GM18517 (cell line): ENCODE data around the gene TAS2R60.
"Not testable (repeated sequence)": the region's sequence is repeated elsewhere in the genome, so short reads cannot be mapped to it uniquely, and the experiment has no call there.

ENCODE experiments used
- ATAC-seq: cut with Tn5 transposase; IDR thresholded peaks from one replicate; pipeline ENCODE4 v1.9.1; 2021; ENCODE audit warnings: mild to moderate bottlenecking, moderate library complexity; ENCODE audit not compliant: unreplicated experiment

Gene TAS2R60

GRCh38 chr7:143410521-143411004, 32.7 kb upstream of the TAS2R60 start:
- no peak for ATAC-seq

GRCh38 chr7:143411976-143412708, 31.1 kb upstream of the TAS2R60 start:
- ATAC-seq, result no peak

GRCh38 chr7:143413123-143413522, 30.1 kb upstream of the TAS2R60 start:
- ATAC-seq, result no peak

- ATAC-seq, result not testable (repeated sequence)
Measured at GRCh38 chr7:143415209-143415608, 28.0 kb upstream of the TAS2R60 start.

- no peak for ATAC-seq
Measured at GRCh38 chr7:143415742-143416397, 27.4 kb upstream of the TAS2R60 start.

- peak; percentile 56 for ATAC-seq
Measured at GRCh38 chr7:143416565-143417149, 26.6 kb upstream of the TAS2R60 start.

- ATAC-seq, result no peak
Measured at GRCh38 chr7:143417734-143418383, 25.4 kb upstream of the TAS2R60 start.

GRCh38 chr7:143418681-143419458, 24.4 kb upstream of the TAS2R60 start:
- no peak for ATAC-seq

- ATAC-seq, result no peak
Measured at GRCh38 chr7:143419880-143420279, 23.4 kb upstream of the TAS2R60 start.

- ATAC-seq, result not testable (repeated sequence)
Measured at GRCh38 chr7:143420624-143421023, 22.6 kb upstream of the TAS2R60 start.

- no peak for ATAC-seq
Measured at GRCh38 chr7:143422033-143422432, 21.2 kb upstream of the TAS2R60 start.

GRCh38 chr7:143424476-143424875, 18.8 kb upstream of the TAS2R60 start:
- ATAC-seq, result not testable (repeated sequence)

GRCh38 chr7:143426479-143427142, 16.6 kb upstream of the TAS2R60 start:
- no peak for ATAC-seq

- no peak for ATAC-seq
Measured at GRCh38 chr7:143429770-143430698, 13.2 kb upstream of the TAS2R60 start.

- ATAC-seq, result no peak
Measured at GRCh38 chr7:143431109-143431508, 12.1 kb upstream of the TAS2R60 start.

GRCh38 chr7:143433759-143434158, 9.5 kb upstream of the TAS2R60 start:
- no peak for ATAC-seq

- ATAC-seq, result no peak
Measured at GRCh38 chr7:143434660-143435059, 8.6 kb upstream of the TAS2R60 start.

- ATAC-seq, result no peak
Measured at GRCh38 chr7:143435266-143435665, 8.0 kb upstream of the TAS2R60 start.

GRCh38 chr7:143436325-143436946, 6.8 kb upstream of the TAS2R60 start:
- peak; percentile 88 for ATAC-seq
